HG02763 (cell line): Measurements from ENCODE around the gene SBNO1.
"Not testable (repeated sequence)": the region's sequence is repeated elsewhere in the genome, so short reads cannot be mapped to it uniquely, and the experiment has no call there.

Experiments used
- ATAC-seq: cut with Tn5 transposase; IDR thresholded peaks from one replicate; pipeline ENCODE4 v1.9.1; 2021; ENCODE audit warnings: mild to moderate bottlenecking, moderate library complexity; ENCODE audit not compliant: unreplicated experiment

The SBNO1 gene

DNA sequence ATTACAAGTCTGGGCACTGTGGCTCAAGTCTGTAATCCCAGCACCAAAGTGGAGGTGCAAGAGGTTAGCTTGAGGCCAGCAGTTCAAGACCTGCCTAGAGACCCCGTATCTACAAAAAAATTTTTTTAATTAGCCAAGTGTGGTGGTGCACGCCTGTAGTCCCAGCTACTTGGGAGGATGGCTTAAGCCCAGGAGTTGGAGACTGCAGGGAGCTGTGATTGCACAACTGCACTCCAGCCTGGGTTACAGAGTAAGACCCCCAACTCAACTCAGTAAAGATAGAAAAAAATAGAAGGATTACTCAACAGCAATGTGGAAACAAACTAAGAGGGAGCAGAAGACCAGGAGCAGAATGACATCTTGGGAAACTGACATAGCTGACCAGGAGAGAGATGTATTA, 13.3 kb downstream of the SBNO1 start:
- no peak for ATAC-seq

DNA sequence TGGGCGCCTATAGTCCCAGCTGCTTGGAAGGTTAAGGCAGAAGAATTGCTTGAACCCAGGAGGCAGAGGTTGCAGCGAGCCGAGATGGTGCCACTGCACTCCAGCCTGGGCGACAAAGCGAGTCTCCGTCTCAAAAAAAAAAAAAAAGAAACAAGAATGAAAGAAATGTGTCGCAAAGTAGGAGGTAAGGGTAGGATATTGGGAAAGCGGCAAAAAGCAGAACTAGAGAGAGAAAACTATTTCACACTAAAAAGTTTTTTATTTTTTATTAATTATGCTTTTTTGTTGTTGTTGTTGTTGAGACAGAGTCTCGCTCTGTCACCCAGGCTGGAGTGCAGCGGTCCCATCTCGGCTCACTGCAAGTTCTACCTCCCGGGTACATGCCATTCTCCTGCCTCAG, 17.7 kb downstream of the SBNO1 start:
- no peak for ATAC-seq

DNA sequence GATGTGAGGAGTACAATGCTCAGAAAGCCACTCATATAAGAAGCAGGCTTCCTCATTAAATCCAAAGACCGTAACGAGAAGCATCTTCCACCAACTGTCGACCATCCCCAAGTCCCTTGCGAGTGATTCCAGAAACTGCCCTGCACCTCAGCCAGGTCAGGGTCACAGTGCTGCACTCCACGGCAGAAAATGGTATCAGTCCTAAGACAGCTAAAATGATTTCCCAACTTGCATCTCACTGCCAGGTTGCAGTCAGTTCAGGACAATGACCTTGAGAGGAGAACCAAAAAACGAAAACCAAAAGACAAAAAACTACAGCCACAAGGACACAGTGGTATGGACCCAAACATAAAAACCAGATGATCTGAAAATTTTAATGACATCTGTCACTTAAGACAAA, 20.6 kb downstream of the SBNO1 start:
- ATAC-seq: no peak

DNA sequence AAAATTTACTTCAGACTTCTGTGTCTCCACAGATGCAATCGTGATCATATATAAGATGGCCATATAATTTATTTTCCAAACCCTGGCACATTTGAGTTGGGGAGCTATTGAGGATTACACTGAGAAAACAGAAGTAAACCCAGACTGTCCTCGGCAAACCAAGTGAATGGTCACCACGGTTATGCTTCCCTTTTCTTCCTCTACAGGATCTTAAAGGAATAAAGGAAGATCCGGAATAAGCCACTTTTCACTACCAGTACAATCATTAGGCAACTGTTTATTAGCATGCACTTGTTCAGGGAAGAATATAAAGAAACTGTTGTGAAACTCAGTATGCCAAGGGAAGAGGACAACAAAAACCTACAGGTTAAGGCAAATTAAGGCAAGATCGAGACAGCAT, 27.6 kb downstream of the SBNO1 start:
- ATAC-seq: no peak

DNA sequence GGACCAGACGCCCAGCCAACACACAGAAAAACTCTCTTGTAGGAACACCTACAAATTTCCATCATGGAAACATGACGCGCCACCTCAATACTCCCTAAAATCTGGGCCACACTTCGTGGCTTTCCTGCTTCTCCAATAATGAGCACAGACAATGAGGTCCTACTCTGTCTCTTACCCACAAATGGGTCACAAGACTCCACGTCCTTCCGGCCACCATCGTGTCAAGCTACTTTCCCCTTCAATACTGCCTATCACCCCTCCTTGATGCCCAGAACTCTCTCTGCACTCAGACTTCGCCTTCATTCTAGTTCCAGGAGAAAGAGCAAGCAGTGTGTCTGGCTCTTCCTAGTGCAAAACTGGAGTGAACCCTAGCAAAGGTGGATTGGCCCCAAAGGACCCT, 28.1 kb downstream of the SBNO1 start:
- ATAC-seq: no peak

DNA sequence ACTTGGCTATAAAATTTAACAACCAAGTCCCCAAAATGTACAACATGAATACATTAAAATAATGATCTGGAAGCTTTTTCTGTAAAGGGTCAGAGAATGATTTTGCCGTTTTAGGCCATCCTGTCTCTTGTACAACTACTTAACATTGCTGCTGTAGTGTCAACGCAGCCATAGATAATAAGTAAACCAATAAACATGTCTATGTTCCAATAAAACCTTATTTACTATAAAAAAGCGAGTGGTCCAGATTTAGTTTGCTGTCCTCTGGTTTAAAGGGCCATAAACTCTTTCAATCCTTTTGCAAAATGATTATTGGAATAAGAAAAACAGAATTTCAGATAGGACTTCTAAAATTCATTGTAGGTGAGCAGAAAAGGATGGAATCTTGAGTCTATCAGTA, 29.2 kb downstream of the SBNO1 start:
- no peak for ATAC-seq

DNA sequence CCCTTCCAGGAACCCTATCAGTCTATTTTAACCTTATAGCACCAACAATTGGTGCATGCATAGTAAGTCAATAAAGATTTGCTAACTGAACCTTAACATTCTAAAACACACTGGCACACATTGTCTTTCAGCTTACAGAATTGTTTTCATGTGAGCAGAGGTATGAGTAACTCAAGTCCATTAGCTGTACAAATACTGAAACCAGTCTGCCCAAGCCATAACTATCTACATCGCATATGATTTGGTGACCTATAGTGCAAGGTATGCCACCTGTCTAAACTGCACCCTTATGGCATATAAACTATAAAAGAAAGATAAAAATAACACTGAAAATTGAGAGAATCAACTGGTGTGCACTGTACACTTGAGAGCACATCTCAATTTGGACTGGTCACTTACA, 34.8 kb downstream of the SBNO1 start:
- ATAC-seq: no peak

DNA sequence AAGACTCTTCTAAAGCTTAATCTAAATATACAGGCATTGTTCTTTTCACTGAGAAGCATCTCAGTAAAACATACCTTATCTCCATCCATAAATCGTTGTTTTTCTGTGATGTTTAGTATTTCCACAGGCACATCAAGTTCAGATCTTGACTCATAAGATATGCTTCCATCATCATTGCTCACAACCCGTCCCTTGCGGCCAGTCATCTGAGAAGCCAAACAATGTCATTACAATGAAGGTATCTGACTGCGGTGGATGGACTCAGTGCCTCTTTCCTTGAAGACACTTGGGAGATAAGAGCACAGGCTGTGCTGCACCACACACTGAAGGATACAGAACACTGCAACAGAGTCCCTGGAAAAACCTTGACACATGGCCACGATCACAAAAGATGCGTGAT, 44.8 kb downstream of the SBNO1 start:
- ATAC-seq: no peak

DNA sequence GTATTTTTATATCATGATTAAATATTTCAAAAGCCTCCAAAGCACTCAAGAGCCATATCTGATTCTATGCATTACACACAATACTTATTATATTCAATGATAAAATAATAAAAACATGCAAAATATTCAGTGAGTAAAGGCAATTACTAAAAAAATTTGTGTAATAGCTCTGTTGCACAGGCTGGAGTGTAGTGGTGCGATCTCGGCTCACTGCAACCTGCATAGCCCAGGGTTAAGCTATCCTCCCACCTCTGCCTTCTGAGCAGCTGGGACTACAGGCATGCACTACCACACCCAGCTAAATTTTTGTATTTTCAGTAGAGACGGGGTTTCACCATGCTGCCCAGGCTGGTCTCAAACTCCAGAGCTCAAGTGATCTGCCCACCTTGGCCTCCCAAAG, 45.4 kb downstream of the SBNO1 start:
- ATAC-seq: no peak

DNA sequence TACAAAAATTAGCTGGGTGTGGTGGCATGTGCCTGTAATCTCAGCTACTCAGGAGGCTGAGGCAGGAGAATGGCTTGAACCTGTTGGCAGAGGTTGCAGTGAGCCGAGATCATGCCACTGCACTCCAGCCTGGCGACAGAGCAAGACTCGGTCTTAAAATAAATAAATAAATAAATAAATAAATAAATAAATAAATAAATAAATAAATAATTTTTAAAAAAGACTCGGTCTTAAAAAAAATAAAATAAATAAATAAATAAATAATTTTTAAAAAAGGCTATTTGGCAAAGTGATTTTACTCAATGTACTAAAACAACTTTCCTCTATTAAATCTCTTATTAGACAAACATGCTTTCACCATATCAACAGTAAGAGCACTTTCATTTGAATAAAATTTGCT, 51.6 kb downstream of the SBNO1 start:
- not testable (repeated sequence) for ATAC-seq

DNA sequence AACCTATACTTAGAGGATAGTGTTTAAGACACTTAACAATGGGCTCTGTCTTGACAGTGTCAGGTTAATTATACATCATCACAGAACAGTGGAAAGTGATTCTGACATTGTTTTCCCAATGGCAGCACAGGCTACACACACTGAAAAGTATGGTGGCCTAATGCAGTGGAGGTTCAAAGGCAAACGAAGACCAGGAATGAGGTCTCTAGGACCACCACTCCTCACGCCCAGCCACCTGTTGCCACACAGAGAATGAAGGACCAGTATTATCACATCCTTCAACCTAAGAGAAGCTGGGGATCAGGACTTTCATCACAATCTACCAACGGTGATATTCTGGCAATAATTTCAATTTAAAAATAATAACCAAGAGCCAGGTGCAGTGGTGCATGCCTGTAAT, 58.4 kb downstream of the SBNO1 start:
- ATAC-seq: no peak

DNA sequence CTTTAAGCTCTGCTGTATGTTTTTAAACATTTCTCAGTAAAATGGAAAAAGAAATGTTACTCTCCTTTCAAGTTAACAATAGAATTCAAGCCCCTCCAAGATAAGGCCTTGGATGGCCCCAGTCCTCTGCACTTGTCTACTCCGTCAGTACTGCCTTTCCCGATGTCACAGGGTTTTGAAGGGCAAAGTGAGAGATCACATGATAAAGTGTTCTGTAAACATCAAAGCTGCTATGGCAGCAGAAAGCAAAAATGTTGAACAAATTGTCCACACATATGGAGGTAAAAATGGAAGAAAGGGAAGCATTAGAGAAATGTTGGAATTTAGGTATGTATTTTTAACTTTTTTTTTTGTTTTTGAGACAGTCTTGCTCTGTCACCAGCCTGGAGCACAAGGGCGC, 59.5 kb downstream of the SBNO1 start:
- ATAC-seq: no peak

DNA sequence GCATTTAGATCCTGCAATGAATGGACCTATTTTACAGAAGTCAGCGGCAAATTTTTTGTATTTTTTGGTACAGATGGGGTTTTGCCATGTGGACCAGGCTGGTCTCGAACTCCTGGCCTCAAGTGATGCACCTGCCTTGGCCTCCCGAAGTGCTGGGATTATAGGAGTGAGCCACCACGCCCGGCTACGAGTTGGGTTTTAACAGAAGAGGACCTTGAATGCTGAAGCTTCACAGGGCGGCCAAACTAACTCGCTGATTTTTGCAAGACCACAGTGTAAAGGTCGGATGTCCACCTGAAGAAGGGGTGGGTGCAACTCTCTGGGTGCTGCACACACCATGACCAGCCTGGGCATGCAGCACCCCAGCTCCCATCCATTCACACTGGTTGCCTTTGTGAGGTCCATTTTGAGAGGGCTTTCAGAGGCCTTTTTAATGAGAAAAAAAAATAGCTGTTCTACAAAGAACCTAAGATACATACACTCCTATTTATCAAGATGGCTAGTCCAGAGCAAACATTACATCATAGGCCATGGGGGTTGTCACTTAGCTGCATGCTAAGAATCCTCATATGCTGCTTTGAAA, 71.4 kb downstream of the SBNO1 start:
- no peak for ATAC-seq

DNA sequence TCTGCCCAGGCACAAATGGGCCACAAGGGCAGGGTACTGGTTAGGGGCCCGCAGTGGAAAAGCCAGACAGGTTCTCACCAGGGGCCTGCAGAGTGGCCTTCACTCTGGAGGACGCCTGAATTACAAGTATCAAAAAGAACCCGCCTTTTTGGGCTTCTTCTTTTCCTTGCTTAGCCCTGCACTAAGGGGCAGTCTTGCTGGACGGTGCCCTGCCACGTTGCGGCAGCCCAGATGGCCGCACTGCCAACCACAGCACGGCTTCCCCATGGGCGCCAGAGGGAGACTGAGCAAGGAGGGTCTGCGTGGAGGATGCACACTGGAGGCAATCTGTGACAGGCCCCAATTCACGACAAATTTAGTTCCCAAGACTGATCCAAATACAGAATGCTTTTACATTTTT, 74.7 kb downstream of the SBNO1 start:
- no peak for ATAC-seq

DNA sequence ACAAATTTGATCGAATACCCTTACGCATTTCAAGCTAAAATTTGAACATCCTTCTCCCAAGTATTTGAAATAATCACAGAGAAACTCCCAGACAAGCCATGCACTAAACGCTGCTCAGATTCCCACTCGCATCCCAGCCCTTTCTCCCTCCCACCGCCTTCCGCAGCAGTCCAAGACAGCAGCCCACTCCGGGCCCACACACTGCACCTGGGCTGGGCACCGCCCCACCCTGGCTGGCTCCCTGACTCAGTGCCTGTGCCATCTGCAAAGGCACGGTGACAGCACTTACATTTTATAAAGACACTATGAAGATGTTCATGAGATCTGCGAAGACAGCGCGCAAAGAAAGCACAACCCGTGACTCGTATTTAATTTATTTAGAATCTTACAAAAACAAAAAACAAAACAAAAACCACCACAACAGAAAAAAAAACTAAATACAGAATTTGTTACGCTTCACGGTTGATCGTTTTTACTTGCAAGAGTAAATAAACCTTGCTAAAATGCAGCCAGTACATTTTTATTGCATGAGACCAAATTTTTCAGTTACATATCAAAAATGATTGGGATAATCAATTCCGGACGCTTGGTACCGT, 75.8 kb downstream of the SBNO1 start:
- no peak for ATAC-seq

DNA sequence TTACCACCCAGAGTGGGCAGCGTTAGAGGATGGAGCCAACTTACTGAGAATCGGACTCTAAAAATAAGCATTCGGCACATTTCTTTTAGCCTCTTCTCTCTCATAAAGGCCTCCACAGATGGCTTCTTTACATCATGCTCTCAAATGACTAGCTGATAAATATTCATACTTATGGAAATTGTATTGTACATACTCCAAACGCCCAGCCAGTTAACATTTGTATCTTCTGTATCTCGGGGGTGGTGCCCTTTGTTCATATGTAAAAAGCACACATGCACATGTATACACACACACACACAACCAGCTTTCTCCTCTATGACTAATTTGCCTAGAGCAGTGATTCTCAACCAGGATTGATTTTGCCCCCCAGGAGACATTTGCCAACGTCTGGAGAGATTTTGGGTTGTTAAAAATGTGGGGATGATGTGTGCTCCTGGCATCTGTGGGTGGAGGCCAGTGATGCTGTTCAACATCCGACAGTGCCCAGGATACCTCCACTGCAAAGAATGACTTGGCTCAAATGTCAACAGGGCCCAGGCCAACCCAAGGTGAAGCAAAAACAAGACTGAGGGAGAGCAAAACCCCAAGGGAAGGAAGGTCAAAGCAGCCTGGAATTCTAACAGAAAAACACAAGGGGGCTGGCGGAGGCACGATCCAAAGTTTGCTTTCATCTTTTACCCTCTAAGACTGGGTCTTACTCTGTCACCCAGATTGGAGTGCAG, 77.8 kb downstream of the SBNO1 start:
- ATAC-seq: no peak

DNA sequence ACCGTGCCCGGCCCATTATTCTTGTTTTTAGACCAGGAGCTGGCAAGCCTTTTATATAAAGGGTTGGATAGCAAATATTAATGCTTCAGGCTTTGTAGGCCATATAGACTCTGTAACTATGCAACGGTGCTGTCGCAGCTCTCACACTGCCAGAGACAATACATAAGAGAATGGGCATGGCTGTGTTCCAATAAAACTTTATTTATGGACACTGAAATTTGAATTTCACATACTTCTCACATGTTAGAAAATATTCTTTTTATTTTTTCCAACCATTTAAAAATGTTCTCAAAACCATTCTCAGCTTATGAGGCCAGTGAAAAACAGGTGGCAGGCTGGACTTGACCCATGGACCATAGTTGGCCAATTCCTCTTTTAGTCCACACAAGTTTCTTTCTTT, 80.0 kb downstream of the SBNO1 start:
- no peak for ATAC-seq

DNA sequence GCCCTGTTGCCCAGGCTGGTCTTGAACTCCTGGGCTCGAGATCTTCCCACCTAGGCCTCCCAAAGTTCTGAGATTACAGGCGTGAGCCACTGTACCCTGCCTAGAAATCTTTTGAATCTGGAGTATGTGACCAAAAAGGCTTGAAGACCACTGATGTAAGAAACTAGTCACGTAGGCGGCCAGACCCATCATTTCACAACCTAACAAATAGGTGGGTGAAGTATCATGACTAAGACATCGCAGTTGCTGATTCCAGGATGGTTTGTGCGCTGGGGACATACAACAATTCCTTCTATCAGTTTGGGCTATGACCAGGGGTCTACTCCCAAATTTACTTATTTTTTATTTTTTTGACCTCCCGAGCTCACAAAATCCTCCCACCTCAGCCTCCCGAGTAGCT, 81.2 kb downstream of the SBNO1 start:
- no peak for ATAC-seq

DNA sequence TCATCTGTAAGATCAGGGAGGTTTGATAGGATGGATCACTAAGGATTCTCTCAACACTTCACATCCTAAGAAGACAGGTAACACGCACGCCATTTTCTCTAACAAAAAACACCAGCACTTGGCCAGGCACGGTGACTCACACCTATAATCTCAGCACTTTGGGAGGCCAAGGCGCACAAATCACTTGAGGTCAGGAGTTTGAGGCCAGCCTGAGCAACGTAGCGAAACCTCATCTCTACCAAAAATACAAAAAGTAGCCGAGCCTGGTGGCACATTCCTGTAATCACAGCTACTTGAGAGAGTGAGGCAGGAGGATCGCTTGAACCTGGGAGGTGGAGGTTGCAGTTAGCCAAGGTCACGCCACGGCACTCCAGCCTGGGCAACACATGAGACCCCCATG, 82.5 kb downstream of the SBNO1 start:
- ATAC-seq: no peak

DNA sequence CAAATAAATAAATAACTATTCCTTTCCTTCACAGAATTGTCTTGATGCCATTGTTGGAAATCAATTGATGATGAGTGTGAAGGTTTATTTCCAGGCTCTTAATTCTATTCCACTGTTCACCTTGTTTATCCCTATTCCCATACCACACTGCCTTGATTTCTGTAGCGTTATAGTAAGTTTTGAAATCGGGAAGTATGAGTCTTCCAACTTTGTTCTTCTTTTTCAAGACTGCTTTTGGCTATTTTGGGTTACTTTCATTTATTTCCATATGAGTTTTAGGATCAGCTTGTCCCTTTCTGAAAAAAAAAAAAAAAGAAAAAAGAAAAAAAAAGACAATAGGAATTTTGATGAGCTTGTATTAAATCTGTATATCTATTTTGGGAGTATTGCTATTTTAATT, 83.7 kb downstream of the SBNO1 start:
- no peak for ATAC-seq

DNA sequence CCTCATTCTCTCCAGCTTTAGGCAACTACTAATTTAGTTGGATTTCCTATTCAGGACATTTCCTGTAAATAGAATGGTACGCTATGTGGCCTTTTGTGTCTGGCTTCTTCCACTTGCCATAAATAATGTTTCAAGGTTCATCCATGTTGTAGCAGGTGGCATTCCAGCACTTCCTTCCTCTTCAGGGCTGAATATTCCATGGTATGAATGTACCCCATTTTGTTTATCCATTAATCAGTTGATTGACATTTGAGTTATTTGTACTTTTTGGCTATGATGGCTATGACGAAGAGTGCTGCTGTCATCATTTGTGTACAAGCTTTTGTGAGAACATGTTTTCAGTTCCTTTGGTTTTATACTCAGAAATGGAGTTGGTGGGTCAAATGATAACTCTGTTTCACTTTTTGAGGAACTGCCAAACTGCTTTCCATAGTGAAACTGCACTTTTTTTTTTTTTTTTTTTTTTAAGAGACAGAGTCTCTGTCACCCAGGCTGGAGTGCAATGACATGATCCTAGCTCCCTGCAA, 86.5 kb downstream of the SBNO1 start:
- ATAC-seq: no peak

DNA sequence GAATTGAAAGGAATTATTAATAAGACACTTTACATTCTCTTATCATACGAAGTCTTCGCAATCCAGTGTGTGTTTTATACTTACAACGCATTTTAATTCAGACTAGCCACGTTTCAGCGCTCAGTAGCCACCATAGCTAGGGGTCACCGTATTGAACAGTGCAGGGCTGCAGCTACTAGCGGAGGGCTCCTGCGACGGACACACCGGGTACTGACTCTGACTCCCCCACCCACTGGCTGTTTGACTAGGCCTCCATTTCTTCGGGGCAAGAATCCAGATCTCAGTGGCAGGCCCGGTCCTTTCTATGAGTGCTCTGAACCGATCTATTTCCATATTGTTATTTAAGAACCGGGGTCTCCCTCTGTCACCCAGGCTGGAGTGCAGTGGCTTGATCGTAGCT, 91.5 kb downstream of the SBNO1 start:
- ATAC-seq: no peak
